ENCODE data around the gene TP53BP2. TPM values are rescaled to one million over a fixed set of nuclear protein-coding genes. Genes with fewer than 3 reads are reported as not detected.
A peak's percentile ranks its signal among the peaks of the same experiment; 100 is the strongest.

The TP53BP2 gene
- total RNA-seq, 1 donor from 2014 or later = 12.8 TPM

DNA sequence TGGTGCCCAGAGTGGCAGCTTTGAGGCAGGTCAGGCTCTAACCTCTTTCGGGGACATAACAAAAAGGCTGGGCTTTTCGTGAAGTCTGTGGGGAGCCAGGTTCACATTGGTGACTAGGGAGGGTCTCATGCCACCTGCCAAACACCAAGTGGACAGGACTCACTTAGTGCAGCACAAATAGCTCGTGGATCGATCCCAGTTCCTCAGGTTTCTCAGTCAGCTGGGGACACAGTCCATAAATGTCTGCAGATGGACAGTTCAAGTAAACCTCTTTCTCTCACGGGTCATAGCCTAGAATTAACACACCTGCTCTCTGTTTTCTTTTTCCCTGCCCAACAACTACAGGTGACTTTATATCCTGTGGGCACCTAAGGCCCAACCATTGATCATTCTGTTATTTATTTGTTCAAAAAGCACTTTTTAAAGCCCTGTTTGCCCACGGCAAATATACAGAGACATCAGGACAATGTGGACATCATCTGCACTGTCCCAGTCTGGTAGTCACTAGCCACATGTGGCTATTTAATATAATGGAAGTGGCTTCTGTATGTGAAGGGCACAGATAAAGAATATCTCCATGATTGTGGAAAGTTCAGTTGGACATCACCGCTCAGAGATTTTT, 79.9 kb downstream of the TP53BP2 start:
- no peak for DNase-seq (ENCODE audit: low read depth in 2 of 2)

DNA sequence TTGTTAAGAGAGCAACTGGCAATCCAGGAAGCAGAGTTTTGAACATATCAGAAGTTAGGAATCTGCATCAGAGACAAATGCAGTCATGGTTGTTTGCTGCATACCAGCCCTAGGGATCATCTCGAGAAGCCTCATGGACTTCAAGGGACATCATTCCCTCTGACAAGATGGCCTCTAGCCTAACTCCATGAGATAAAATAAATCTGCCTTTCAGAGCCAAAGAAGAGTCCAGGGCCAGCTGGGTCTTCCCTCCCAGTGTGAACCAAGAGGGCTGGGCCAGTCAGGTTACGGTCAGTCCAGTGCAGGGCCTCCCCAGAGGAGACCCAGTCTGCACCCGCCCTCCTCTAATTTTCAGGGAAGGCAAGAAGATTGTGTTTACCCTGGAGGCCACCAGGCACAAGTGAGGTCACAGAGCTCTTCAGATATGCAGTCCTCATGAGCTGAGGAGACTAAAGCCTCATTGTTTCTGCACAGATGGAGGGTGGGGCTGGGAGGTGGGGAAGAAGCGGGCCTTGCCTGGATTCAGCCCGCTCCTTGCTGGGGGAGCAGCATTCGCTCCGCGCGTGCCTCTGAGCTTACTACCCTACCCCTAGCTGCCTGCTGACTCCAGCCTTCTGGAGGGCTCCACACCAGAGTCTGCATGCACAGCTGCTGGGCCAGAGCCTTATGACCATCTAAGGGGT, 80.6 kb downstream of the TP53BP2 start:
- DNase-seq (ENCODE audit: low read depth in 2 of 2) = no peak

DNA sequence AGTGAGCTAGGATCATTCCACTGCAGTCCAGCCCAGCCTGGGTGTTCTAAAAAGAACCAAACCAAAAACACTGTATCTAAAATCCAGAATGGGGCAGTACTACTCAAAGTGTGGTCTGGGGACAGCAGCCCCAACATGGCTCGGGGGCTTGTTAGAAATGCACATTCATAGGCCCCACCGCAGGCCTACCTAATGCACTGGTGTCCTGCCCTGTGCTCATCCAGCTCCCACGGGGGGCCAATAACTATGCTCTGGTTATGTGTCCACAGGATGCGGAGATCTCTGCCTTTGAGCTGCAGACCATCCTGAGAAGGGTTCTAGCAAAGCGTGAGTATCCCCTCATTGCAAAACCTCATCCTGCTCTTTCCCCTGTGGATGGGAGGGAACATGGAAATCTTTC, 81.9 kb downstream of the TP53BP2 start:
- DNase-seq (ENCODE audit: low read depth in 2 of 2) = no peak

DNA sequence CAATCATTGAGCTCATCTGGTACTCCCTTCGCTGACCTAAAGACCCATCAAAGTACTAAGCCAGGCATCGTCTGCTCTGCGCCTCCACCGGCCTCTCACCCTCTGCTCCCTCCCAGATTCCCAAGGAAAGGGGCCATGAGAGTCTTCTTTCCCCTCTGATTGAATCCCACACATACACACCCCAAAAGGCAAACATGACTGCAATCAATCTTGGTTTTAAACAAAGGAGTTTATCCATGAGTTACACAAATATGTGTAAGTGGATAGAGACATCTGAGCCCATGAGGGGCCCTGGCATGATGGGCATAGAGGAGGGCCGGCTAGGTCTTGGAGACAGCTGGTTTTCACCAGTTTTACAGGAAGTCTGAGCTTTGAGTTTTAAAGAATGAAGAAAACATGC, 82.5 kb downstream of the TP53BP2 start:
- no peak for DNase-seq (ENCODE audit: low read depth in 2 of 2)

DNA sequence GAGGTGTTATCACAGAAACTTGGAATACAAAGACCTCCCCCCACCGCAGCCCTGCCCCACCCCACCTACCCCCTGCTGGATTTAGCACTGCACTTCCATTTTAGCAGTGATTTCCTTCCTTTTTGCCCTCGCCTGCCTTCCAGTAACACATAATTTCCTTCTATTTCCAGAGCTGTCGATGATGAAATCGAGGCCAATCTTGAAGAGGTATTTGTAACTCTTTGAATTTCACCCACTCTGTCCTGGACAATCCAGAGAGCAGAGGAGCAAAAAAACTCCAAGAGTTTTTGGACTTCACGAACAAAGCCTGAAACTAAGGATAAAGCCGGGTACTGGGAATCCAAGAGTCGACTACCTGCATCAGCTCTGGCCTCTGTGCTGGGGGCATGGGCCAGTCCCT, 84.3 kb downstream of the TP53BP2 start:
- DNase-seq (ENCODE audit: low read depth in 2 of 2) = no peak

DNA sequence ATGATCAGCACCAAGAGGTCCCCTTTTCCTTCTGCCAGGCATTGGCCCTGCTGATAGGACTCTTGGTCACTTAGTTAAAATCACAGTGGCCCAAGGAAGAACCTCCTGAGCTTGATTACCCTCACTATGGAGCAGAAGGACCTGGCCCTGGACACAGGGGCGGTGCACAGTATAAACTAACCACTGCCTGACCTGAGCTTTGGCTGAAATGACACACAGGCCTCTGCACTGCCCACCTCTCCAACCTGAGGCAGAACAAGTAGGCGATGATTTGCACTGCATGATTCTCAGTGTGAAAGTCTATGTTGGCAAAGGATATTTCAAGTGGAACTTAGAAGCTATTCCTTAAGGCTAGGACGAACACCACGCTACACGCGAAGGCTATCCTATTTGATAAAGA, 84.9 kb downstream of the TP53BP2 start:
- DNase-seq (ENCODE audit: low read depth in 2 of 2) = no peak

DNA sequence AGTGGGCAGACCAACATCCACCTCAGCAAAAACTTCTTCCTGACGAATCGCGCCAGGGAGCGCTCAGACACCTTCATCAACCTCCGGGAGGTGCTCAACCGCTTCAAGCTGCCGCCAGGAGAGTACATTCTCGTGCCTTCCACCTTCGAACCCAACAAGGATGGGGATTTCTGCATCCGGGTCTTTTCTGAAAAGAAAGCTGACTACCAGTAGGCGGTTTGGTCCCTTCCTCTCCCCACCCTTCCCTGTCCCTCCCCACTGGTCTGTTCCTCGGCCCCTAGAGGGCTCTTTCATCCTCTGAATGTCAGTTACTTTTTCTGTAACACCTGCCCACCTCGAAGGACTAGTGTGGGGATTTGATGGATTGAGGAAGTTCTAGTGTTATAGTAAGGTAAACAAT, 86.5 kb downstream of the TP53BP2 start:
- no peak for DNase-seq (ENCODE audit: low read depth in 2 of 2)

DNA sequence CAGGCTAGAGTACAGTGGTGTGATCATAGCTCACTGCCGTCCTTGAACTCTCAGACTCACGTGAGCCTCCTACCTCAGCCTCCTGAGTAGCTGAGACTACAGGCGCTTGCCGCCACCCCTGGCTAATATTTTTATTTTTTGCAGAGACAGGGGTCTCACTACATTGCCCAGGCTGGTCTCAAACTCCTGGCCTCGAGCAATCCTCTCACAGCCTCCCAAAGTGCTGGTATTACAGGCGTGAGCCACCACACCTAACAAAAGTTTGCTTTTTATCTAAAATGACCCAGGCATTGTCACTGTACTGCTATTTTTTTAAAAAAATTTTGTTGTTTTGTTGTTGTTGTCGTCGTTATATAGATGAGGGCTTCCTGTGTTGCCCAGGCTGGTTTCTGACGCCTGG, 87.0 kb downstream of the TP53BP2 start:
- no peak for DNase-seq (ENCODE audit: low read depth in 2 of 2)

DNA sequence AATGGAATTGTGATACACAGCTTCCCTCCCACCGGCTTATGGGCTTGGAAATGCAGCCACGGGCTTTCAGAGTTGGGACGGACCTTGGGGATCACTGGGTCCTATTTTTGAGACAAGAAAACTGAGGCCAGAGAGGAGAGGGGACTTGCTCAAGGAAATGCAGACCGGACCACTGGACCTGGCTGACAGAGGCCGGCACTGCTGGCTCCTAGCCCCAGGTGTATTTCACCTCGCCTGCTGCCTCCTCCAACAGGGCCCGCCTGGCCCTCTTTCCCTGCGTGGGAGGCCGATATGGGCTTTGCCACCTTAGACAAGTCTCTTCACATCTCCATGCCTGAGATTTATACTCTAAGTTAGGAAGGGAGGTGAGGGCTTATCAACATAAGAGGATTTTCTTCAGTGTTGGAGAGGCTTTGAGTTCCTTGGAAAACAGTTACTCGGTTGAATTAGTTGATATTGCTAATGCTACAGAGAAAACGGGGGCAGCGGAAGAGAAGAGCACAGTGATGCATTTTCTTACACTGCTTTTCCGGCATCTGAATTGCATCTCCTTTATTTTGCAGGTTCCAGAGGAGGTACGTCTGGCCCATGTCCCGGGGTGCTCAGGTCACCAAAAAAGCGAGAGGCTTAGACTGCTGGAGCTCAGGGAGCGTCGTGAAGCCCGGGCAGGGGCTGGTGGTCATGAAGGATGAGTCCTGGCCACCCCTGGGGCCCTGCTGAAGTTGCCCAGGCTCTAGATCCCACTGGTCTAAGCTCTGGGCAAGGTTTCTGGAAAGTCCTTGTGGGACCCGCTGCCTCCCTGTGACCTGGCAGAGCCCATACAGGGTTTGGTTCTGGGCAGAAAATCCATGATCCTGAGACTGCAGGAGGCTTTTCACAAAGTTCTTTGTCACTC, 88.7 kb downstream of the TP53BP2 start:
- no peak for DNase-seq (ENCODE audit: low read depth in 2 of 2)

DNA sequence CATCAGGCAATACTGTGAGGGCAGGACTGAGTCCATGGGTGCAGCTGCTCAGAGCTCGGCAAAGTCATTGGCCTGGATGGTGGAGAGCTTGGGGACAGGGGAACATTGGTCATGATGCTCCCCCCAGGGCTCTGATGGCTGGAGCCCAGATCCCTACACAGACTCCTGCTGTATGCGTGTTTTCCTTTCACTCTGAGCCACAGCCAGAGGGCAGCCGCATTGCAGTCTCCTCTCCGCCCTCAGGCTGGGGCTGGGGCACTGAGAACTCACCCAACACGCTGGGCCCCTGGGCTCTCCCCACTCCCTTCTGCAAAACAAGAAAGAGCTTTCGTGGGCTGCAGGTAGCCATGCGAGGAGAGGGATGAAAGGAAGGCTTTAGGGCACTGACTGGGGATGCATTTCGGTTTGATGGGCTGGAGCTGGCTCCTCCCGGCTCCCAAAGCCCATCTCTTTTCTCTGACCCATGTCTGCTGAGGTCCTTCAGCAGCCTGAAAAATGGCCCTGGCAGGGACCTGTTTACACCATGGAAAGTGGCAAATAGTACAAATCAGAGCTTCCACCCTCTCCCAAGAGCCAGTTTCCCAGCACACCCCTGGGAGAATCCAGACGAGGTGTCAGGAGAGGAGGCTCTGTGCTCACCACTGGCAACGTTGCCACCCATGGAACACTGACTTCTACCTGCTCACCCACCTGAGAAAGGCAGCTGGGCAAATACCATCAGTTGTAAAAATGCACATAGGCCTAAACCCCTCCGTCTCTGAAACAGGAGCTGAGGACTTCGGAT, 89.6 kb downstream of the TP53BP2 start:
- no peak for DNase-seq (ENCODE audit: low read depth in 2 of 2)

DNA sequence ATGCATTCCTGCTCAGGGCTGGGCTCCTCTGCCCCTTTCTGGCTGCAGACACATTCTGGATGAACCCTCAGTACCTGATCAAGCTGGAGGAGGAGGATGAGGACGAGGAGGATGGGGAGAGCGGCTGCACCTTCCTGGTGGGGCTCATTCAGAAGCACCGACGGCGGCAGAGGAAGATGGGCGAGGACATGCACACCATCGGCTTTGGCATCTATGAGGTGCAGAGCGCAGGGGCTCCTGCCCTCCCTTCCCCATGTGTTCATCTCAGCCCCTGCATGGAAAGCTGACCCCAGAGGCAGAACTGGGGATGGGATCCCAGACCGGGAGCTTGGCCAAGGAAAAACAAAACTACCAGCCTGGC, 90.3 kb downstream of the TP53BP2 start:
- no peak for DNase-seq (ENCODE audit: low read depth in 2 of 2)

DNA sequence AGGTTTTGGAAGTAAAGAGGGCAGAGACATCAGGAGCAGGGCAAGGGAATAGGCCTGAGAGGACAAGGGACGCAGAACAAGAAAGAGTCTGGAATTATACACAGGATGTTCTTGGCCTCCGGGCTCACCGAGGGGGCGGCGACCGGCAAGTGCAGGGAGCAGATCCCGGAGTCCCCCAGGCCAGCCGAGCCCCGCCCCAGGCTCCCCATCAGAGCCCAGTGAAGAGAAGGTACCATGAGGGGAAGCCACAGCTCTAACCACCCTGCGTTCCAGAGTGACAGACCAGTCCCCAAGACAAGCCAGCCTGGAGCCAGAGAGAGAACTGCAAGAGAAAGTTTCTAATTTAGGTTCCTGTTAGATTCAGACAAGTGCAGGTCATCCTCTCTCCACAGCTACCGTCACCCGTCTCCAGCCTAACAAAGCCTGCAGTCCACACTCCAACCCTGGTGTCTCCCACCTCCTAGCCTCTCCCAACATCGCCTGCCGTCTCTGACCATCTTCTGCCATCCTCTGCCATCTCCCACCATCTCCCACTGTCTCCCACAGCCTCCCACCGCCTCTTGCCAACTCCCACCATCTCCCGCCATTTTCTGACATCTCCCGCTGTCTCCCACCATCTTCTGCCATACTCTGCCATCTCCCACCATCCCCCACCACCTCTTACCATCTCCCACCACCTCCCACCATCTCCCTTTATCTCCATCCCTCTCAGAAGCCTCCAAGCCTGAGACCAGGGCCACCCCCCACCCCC, 90.9 kb downstream of the TP53BP2 start:
- DNase-seq (ENCODE audit: low read depth in 2 of 2) = no peak

DNA sequence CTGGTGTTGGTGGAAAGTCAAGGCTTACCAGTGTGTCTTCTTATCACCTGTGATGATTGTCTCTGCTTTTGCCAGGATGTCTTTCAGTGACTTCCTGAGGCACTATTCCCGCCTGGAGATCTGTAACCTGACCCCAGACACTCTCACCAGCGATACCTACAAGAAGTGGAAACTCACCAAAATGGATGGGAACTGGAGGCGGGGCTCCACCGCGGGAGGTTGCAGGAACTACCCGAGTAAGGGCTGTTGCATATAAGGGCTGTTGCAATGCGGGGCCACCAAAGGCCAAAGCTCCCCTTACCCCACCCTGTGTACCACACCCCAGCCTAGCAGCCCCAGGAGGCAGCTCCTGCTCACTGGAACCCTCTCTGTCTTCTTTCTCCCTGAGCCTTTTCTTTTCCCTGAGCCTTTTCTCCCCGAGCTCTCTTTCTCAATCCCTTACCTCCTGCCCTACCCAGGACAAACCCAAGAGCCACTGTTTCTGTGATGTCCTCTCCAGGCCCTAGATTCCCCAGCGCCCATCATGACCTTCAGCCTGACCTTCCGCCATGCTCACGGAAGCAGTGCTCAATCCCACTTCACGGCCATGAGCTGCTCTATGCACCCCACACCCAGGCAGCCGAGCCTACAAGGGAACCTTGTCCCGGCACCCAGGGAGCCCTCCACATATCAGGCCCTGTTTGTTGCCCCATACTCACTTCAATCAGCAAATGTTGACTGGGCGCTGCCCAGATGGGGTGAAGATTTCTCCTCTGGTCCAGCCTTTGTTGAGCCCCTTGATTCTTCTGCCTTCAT, 92.8 kb downstream of the TP53BP2 start:
- no peak for DNase-seq (ENCODE audit: low read depth in 2 of 2)

DNA sequence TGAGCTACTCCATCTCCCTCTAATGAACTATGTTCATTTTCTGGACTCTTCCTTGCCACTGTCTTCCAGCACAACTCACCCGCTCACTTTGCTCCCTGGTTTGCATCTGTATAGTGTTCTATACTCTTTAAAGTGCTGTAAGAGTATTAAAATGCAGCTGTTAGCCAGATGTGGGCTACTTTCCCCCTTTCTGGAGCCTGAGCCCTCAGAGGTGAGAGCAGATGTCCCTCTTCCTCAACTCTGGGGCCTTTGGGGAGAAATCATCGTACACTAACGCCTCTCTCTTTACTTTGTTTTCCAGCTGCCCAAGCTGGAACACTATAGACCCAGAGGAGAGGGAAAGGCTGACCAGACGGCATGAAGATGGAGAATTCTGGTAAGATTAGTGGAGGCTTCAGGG, 94.1 kb downstream of the TP53BP2 start:
- no peak for DNase-seq (ENCODE audit: low read depth in 2 of 2)

DNA sequence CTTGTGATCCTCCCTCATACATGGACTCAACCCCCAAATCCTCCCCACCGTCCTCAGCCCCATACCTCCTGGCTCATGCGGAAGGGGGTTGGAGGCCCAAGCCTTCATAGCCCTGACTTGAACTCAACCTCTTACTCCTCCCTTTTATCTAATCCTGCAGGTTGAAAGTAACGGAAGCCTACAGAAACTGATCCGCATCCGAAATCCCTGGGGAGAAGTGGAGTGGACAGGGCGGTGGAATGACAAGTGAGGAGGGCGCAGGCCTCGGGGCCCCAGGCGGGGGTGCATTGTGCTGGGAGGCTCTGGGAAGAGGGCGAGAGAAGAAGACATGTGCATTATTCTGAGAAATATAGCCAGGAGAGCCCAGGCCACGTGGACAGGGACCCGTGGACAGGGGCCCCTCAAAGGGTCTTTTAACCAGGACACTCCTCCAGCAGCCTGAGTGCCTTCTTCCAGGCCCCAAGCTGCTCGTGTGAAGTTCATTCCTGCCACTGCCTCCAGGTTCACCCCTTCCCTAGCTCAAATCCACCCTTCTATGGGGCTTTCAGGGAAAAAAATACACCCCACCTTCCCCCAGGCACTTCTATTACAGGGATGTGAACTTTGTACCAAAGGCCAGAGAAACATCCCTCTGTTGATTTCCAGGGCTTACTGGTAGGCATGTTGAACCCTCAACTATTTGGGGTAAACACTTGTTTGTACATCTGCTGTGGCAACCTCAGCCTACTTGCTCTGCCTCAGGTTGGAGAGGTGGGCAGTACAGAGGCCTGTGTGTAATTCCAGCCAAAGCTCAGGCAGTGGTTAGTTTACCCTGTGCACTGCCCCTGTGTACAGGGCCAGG, 94.8 kb downstream of the TP53BP2 start:
- DNase-seq (ENCODE audit: low read depth in 2 of 2) = no peak

DNA sequence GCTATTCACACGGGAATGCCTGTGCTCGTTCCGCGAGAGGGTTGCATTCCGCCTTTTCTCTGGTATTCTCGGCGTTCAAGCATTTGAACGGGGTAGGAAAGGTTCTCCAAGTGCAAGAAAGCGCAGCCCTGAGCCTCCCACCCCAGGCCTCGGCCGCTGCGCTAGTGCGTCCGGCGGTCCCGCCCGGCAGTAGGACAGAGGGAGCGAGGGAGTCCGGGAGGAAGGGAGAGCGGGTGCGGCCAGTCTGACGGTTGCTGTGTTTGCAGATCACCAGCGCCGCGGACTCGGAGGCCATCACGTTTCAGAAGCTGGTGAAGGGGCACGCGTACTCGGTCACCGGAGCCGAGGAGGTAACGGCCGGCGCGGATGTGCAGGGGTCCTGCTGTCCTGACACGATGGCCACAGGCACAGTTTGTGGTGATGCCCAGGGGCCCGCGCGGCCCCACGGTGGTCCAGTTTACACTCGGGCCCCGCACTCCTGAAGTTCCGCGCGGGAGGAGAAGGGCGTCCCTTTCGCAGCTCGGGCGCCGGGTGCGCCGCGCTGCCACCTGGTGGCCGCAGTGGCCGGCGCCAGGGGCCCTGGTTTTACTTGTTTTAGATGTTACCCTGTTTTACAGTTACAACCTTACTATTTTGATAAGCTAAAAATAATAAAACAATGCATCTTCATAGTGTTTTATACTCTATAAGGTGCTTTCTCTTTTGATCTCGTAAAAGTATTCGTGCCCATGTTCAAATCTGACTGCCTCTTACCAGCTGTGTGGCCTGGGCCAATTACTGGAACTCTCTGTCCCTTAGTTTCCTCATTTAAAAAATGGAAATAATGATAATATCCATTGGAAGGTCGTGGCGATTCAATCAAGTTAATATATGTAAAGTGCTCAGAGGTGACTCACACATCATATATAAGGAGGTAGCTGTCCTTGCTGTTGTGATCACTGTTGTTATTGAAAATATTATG, 96.7 kb downstream of the TP53BP2 start:
- DNase-seq (ENCODE audit: low read depth in 2 of 2) = peak; percentile 16 to 66

DNA sequence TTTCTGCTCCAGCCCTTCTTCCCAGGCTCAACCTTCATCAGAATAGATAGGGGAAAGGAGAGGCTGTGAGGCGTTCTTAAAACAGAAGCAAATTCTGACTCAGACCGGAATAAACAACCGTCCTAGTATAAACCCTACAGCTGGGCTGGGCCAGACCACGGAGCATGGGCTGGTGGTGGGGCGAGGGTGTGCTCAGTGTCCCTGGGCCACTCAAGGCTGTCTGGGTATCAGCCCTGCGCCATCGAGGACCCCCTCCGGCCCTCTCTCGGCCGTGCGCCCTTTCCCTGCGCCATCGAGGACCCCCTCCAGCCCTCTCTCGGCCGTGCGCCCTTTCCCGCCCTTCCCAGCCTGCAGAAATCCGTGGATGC, 97.4 kb downstream of the TP53BP2 start:
- DNase-seq (ENCODE audit: low read depth in 2 of 2) = peak in 1 of 2 donors; percentile 57

DNA sequence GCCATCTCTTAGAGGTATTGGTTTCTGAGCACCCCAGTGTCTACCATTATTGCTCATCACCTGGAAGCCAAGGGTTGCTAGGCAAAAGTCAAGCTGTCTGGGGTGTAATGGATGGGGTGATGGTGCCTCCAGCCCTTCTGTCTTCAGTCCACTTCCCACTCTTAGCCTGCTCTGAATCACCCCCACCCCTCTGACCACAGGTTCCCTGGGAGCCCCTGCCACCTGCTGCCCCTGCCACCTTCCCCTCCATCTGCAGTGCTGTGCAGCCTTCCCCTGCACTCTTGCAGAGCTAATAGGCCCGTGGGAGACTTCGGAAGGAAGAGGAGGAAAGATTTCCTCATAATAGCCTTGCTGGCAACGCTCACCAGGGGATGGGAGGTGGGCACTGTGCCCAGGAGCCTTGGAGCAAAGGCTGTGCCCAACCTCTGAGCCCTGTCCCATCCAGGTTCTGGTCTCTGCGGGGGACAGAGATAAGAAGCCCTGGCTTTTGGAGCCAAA, 97.9 kb downstream of the TP53BP2 start:
- DNase-seq (ENCODE audit: low read depth in 2 of 2) = peak in 1 of 2 donors; percentile 39
